ENCODE data around the gene USP22. TPM values are rescaled to one million over a fixed set of nuclear protein-coding genes. Genes with fewer than 3 reads are reported as not detected.
A peak's percentile ranks its signal among the peaks of the same experiment; 100 is the strongest.

USP22 gene
- total and polyA plus RNA-seq, 2 of the 13 experiments (the other 11 are each of a cell fraction or from before 2014, with no cell fraction given): 98.0 to 130 TPM

GRCh38 chr17:20999841-21000532 lies 42.8 kb downstream of the USP22 start:
- Histone ChIP-seq H3K4me1 (ENCODE audit: insufficient read depth, low read length) (peaks cover 19% of the 10 kb centered on the region; the same call in 1 of the 2 replicates), H3K4me3 (replicated peaks in 1 of 3; ENCODE audit: insufficient read depth in 1 of 3, low read depth in 2 of 3, low read length in 3 of 3) (no peak overlapping the region), H3K9me3 (ENCODE audit: low read length) (no peaks in the 10 kb centered on the region), H3K9ac (ENCODE audit: insufficient read depth, low read depth, low read length) (no peak overlapping the region), H3K27me3 (ENCODE audit: control insufficient read depth in 1 of 2, insufficient read depth in 2 of 2, low read length in 2 of 2) (no peaks in the 10 kb centered on the region), H3K4me2 (ENCODE audit: low read depth, low read length) (no peak overlapping the region), H3K27ac (ENCODE audit: extremely low read length, insufficient read depth, low read length) (peak overlapping the region; percentile 20), H3K79me2 (ENCODE audit: insufficient read depth, low read length) (no peaks in the 10 kb centered on the region), H2AFZ (ENCODE audit: low read length) (no peak overlapping the region), H4K20me1 (ENCODE audit: insufficient read depth, low read length) (peaks cover 36% of the 10 kb centered on the region), H3K36me3 (replicated peaks in 1 of 2; ENCODE audit: control insufficient read depth in 1 of 2, insufficient read depth in 2 of 2, low read length in 2 of 2) (peaks cover 26 to 48% of the 10 kb centered on the region in 2 experiments; a peak in 4 of 5 replicates)
- WGBS (ENCODE audit: low lambda C conversion rate): 84% methylated on average over 13 of the region's 13 CpGs
- intact Hi-C loops (cut with micrococcal nuclease; ENCODE audit: unreplicated experiment) (no loop called here), in situ Hi-C loops (cut with HindIII; ENCODE audit: extremely low pct_ligation_motif_present, low pct_unique_long_range_greater_than_20kb) (no loop called here)
- ChIA-PET POLR2A (no interaction called here), CTCF (ENCODE audit: low intra/inter-chr PET ratio, low total read pairs) (no interaction called here)
- no TSS peak for BruUV-seq (replicated peaks)
- FAIRE-seq (no peak), ATAC-seq (no peak), DNase-seq (ENCODE audit: low spot score) (no peak)
- no peak for TF ChIP-seq NONO (IDR thresholded peaks at IDR 0.05)
- TF ChIP-seq NONO (CRISPR knock-in tag; conservative IDR thresholded peaks at IDR 0.05): no peak
- TF ChIP-seq ZNF687 (CRISPR knock-in tag; IDR thresholded peaks at IDR 0.05): 0 out of 2 replicates have a peak, but pooled peaks have one; percentile 17
